Loucy (cell line): ENCODE data around the gene MYT1.

Experiments used
- EZH2phosphoT487 ChIP-seq: fragments of 200-600 bp; IDR thresholded peaks from 2 replicates; pipeline ENCODE4 v1.6.1; 2018; ENCODE audit warnings: antibody characterized with exemption, mild to moderate bottlenecking, moderate library complexity, borderline replicate concordance
- TF ChIP-seq, protein P1 (sequence below): fragments of 200-600 bp; sonication (generic); conservative IDR thresholded peaks from 2 replicates; pipeline ENCODE4 v1.5.1; 2014; ENCODE audit warnings: mild to moderate bottlenecking, antibody characterized with exemption, low read length

DNA sequence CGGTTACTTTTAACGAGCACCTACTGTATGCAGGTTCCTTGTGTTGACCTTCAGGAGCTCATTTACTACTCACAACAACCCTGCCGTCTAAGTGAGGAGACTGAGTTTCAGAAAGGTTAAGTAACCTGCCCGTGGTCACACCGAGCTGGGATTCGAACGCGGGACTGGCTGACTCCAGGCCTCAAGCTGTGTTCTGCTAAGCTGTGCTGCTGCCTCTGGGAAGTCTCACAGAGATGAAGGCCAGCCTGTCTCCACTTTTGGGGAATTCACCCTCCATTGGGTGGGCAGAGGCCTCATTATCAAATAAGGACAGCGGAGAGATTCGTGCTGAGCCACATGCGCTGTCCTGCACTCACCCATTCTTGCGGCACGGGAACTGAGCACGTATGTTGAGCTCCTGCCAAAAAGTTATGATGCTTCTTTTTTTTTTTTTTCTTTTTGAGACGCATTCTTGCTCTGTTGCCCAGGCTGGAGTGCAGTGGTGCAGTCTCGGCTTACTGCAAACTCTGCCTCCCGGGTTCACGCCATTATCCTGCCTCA, 25.9 kb upstream of the MYT1 start:
- TF ChIP-seq, protein P1, sequence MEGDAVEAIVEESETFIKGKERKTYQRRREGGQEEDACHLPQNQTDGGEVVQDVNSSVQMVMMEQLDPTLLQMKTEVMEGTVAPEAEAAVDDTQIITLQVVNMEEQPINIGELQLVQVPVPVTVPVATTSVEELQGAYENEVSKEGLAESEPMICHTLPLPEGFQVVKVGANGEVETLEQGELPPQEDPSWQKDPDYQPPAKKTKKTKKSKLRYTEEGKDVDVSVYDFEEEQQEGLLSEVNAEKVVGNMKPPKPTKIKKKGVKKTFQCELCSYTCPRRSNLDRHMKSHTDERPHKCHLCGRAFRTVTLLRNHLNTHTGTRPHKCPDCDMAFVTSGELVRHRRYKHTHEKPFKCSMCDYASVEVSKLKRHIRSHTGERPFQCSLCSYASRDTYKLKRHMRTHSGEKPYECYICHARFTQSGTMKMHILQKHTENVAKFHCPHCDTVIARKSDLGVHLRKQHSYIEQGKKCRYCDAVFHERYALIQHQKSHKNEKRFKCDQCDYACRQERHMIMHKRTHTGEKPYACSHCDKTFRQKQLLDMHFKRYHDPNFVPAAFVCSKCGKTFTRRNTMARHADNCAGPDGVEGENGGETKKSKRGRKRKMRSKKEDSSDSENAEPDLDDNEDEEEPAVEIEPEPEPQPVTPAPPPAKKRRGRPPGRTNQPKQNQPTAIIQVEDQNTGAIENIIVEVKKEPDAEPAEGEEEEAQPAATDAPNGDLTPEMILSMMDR: no peak
- TF ChIP-seq EZH2phosphoT487: no peak
